GM18508 (cell line): Measurements from ENCODE around the gene FAM184A.
"Not testable (repeated sequence)": the region's sequence is repeated elsewhere in the genome, so short reads cannot be mapped to it uniquely, and the experiment has no call there.

ENCODE experiments used
- ATAC-seq: cut with Tn5 transposase; IDR thresholded peaks from one replicate; pipeline ENCODE4 v1.9.1; 2021; ENCODE audit warnings: moderate number of reproducible peaks; ENCODE audit not compliant: insufficient read depth, unreplicated experiment

FAM184A gene

DNA sequence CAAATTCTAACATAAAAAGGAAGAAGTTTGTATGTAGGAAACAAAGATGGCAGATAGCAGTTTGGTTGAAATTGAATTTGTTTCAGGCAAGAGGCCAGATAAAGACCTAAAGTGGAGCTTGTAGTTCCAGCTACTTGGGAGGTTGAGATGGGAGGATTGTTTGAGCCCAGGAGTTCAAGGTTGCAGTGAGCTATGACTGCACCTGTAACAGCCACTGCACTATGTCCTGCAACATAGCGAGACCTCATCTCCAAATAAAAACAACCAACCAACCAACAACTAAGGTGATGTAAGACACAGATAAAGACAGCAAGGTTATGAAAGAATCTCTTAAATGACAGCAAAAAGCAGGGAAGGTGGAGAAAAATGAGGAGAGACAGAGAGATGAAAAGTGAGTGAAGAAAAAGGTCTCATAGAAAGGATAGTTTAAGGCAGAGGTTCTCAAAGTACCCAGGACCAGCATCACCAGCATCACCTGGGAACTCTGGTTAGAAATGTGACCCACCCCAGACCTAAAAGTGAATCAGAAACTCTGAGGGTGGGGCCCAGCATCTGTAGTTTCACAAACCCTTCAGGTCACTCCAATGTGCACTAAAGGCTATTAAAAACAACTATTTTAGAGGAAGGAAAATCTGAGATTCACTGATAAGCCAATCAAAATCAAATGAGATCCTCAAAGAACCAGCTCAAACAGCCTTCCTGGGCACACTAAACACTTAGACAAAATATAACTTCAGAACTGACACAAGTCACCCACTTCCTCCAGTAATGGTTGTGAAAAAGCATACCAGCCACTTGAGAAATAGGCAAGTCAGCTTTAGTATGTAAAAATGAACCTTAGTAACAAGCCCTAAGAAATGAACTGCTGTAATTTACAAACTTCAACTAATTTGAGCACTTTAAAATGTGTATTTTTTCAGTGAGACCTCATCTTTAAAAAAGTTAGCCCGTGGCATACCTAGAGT, 57.6 kb downstream of the FAM184A start:
- ATAC-seq, result no peak

DNA sequence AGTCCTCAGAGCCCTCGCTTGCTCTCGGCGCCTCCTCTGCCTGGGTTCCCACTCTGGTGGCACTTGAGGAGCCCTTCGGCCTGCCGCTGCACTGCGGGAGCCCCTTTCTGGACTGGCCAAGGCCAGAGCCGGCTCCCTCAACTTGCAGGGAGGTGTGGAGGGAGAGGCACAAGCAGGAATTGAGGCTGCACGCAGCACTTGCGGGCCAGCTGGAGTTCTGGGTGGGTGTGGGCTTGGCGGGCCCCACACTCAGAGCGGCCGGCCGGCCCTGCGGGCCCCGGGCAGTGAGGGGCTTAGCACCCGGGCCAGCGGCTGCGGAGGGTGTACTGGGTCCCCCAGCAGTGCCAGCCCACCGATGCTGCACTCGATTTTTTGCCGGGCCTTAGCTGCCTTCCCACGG, 63.3 kb downstream of the FAM184A start:
- ATAC-seq, result not testable (repeated sequence)

DNA sequence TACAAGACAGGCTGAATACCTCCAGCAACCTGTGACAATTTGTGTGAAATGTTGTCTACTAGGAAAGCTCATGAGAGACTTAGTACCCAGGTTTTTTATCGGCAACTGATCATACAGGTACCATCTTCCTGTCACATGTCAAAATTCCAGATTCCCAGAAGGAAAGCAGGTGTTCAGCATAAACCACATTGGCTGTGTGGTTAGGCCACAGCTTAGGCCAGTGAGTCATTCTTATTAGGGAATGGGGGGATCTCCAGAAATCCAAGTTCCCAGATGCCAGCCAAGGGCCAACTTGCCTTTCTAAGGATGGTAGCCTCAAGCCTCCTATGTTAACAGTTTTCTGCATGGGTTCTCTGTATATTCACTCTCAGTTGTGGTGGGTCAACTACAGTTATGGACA, 65.9 kb downstream of the FAM184A start:
- ATAC-seq, result no peak

DNA sequence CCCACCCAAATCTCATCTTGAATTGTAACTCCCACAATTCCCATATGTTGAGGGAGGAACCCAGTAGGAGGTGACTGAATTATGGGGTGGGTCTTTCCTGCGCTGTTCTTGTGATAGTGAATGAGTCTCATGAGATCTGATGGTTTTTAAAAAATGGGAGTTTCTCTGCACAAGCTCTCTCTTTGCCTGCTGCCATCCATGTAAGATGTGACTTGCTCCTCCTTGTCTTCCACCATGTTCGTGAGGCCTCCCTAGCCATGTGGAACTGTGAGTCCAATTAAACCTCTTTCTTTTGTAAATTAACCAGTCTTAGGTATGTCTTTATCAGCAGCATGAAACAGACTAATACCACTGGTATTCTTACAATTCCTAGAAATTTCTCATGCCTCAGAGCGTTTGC, 69.2 kb downstream of the FAM184A start:
- not testable (repeated sequence) for ATAC-seq

DNA sequence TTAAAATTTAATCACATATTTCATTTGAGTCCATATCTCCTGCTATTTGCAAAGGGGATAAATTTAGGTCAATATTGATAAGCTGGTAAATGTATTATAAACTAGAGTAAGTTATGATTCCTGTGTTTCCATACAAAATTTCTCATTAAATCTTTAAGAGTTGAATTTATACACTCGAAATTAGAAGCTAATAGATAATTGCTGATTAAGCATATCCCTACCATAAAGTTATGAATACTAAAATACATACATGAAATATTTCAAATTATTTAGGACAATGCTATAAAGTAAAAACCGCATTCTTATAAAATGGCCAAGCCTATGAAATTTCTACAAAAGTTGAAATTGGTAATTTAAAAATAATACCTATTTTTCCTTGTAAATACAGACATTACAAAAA, 71.5 kb downstream of the FAM184A start:
- ATAC-seq, result no peak

DNA sequence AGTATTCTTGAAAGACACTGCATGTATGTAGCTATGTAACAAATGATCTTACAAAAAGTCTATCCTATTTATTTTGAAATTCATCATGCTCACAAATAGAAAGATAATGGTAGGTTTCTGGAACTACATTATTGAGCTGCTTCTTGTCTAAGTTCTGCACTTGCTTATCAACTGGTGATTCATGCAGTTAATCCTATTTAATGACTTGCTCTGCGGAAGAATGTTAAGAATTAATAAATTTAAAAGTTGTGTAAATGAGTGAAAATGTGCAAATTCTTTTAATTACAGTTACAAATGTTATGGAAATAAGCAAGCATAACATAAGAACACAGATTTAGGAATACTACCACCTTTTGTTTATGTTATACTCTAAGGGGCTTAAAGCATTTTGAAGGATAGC, 76.4 kb downstream of the FAM184A start:
- no peak for ATAC-seq

DNA sequence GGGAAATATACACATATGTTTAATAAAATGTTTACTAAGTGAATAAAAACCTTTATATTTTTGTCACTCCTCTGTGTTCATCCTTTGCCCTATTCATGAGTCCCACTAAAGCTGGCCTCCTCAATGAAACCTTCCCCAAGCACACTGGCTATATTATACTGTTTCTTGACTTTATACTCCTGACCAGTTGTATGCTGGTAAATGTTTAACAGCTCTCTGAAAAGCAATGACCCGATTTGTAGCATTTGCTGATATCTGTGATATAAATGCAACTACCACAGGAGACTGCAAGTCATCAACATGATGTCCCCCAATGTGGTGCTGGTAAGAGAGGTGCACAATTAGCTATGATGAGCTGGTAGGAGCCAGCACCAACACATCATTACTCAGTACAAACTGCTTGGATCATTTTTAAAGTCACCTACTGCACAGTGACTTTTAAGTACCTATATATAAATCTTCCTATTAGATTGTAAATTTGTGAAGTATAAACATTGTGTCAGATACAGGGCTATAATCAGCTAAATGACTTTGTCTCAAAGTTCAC, 78.9 kb downstream of the FAM184A start:
- no peak for ATAC-seq

DNA sequence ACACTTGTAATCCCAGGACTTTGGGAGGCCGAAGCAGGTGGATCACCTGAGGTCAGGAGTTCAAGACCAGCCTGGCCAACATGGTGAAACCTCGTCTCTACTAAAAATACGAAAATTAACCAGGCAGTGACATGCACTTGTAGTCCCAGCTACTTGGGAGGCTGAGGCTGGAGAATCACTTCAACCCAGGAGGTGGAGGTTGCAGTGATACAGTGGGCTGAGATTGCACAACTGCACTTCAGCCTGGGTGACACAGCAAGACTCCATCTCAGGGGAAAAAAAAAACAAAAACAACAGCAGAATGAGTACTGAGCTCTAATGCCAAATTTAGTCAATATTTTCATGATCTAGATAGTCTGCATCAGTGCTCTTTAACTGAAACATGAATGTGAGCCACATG, 81.0 kb downstream of the FAM184A start:
- ATAC-seq, result not testable (repeated sequence)

DNA sequence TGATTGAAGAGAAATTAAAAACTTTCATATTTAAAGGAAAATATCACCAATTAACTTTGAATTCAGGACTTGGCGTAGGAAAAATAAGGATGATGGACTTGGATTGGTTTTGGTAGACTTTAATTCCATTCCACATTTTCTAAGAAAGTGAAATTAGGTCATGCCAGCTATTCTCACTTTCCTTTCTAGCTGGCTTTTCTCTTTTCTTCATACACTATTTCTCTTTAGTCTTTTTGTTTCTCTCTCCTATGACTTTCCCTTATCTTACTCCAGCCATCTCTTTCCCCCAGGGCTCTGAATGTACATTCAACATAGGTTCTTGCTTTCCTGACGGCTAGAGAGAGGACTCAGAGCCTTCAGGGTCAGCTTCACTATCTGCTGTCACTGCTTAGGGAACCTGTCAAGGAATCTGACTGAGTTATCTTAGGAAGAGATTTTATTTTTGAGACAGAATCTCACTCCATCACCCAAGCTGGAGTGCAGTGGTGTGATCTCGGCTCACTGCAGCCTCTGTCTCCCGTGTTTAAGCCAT, 82.1 kb downstream of the FAM184A start:
- ATAC-seq, result no peak

DNA sequence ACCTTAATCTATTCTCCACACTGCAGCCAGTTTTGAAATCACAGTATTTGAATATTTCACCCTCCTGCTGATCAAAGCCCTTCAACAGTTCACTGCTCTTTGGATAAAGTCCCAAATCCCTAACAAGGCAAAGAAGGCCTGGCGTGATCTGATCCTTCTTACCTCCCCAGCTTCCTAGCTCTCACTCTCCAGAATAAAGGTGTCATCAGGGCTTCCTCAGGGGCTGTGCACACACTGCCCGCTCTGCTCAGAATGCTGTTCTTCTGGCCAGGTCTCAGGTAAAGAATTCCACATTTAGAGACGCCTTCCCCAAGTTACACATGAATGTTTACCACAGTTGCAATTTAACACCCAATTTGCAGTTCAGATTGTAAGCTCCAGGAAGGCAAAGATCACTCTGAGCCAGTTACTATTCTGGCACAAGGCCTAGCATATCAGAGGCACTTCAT, 84.6 kb downstream of the FAM184A start:
- no peak for ATAC-seq

DNA sequence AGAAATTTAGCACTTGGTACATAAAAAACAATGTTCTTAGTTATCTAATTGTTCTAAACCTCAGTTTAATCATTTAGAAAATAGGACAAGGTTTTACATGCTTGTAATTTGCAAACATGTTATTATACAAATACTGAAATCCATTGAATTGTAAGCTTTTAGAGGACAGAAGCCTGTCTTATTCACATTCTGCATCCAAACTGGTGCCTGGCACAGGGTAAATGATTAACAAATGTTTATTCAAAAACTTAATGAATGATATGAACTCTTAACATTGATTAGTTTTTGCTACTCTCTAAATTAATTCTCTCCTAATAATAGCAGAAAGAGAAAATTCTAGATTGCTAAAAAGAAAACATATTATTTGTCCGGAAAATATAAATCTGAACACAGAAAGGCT, 85.1 kb downstream of the FAM184A start:
- ATAC-seq, result no peak

DNA sequence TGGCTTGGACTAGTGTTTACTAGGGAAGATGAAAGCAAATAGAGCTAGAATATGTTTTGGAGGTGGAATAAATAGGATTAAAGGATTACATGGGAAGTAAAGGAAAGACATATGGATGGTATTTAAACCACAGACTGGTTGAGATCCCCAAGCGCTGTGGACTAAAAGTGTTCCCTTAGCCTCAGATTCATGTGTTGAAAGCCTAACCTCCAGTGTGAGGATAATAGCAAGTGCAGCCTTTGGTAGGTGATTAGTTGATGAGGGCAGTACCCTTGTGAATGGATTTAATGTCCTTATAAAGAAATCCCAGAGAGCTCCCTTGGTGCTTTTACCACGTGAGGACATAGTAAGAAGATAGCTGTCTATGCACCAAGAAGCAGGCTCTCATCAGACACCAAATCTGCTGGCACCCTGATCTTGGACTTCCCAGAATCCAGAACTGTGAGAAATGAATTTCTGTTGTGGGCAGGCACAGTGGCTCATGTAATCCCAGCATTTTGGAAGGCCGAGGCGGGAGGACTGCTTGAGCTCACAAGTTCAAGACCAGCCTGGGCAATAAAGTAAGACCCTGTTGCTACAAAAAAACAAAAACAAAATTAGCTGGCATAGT, 86.2 kb downstream of the FAM184A start:
- no peak for ATAC-seq

DNA sequence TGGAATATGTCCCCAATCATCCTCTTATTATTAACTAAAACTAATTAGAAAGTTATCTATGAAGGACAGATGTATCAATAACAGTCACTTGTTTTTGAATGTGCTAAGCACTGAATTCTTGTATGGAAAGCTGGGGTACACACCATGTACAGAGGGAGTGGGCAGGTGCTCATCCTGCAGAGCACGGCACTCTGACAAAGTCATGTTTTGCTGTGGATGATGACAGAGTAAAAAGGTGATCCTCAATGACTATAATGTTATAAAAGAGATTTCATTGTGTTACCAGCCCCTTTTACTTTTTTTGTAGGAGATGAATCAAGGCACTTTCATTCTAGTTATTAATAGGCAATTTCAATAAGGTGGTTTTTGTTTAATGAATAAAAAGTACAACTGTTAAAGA, 92.2 kb downstream of the FAM184A start:
- ATAC-seq, result no peak

DNA sequence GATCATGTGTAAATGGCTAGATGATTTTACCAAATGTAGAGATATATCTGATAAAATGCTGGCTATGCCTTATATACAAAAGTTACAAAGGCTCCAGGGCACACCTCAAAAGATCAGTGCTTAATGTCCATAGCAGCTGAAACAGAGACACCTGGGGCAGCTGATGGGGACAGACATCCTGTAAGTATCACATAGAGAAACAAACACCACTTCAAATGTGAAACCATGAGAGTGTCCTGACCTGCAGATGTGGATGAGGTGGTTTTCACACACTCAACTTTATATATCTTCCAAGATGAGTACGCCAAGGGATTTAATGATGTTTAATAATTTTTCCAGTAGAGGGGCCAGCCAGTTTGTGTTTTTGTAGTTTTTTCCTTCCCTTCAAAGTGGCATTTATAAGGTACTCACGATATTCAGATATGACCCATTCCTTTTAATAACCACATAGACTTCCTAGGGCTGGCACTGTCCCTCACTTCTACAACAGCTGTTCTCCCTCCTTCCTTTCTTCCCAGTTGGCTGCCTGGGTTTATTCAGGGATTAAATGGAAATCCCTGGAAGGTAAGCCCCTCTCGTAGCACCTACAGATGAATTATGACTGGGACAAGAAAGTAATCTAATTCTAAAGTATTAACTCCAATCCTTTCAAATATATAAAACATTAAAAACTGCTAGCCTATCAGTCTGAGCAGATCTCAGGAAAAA, 93.2 kb downstream of the FAM184A start:
- no peak for ATAC-seq

DNA sequence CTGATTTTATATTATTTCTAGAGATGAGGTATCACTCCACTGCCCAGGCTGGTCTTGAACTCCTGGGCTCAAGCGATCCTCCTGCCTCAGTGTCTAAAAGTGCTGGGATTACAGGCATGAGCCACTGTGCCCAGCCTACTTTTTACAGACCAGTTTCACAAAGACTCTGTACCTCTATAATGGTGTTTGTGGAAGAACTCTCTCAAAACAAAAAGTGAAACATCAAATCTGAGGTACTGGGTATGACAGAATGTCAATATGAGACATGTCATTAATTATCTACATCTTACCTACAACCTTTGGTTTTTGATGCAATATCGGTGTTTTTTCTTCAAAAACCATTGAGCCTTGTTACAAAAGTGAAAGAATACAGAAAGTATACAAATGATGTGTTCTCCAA, 94.1 kb downstream of the FAM184A start:
- no peak for ATAC-seq

DNA sequence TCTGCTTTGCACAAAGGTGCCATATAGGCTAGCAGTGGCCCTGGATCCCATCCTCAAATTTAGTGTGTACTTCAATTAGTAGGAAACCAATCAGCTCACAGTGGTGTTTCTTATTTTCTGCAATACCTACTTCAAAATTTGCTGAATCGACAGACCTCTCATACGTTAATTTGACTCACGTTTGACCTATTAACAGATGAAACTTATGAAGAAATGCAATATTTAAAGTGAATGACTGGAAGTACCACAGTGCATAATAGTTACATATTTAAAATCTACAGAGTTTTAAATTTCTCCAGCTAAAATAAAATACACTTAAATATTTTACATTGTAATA, 95.9 kb downstream of the FAM184A start:
- no peak for ATAC-seq

DNA sequence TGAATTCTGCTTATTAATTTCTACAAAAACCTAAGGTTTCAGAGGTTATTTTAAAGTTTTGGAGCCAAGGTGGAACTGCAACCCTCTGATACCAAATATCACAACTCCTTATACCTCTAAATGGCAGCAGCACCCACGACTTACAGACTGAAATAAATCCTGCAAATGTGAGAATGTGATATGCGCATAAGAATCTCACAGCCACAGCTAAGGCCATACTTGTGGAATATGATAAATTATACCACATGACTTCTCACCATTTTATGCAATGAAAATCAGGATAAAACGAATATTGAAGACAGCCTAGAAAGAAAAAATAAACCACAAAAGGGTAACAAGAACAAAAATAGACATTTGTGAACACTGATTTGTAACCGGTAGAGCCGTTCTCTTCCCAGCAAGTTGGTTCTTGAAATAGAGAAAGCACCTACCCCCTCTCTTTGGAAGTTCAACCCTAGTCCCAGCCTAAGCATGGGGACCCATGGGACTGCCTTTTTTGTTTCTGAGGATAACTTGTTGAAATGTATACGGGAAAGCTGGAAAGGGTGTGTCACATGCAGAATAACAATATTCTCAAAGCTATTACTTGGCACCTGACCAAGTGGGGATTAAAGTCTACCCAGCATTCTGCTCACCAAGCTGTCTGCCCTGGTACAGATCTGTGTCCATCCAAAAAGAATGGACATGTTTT, 96.4 kb downstream of the FAM184A start:
- ATAC-seq, result no peak

DNA sequence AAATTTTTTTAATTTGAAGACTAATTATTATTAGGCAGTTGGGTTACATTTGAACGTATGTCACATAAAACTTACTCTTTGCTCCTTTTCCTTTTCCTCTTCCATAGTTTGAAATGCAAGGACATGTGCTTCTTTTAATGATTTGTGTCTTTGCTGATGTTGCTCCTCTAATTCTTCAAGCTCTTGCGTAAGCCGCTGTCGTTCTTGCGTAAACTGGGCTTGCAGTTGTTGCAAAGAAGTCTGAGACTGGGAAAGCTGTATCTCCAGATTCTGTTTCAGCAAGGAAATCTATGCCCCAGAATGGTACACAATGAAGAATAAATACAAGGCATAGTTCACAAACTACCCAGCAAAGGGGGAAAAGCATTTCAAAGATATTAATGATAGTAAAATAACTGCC, 98.4 kb downstream of the FAM184A start:
- ATAC-seq, result no peak

DNA sequence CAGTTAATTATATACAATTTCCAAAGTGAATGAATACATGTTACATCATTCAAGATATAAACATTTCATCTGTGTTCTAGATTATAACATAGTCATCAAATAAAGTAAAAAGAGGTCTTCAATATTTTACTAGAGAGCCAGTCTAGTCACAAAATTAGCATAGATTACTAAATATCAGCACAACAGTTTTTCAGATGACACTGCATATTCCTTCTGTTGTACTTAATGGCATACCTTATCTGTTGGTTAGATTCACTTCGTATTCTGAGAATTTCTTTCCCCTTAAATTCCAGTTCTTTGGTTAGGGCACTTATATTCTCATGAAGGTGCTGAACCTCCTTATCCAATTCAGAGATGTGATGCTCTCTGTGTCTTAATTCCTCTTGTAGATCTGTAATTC, 103.7 kb downstream of the FAM184A start:
- no peak for ATAC-seq

DNA sequence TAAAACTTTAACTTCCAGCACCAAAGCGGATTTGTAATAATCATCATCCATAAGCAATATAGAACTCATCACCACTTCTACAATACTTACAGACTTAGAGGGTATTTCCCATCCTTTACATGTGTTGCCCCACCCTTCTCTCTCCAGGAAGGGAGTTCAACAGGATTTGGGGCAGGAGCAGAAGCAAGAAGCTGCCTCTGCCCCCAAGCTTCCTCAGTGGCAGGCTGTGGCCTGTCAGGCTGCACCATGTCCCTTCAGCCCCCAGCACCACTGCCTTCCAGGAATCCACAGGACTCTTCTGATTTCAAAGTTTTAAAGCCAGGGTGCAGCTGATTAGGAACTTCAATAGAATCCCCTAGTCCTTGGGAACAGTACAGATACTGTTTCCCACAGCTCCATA, 106.8 kb downstream of the FAM184A start:
- ATAC-seq, result no peak
